Measurements from ENCODE around the gene CSGALNACT2. TPM values are rescaled to one million over a fixed set of nuclear protein-coding genes. Genes with fewer than 3 reads are reported as not detected.

CSGALNACT2 gene
- total and polyA plus RNA-seq, 4 donors = 4.1 to 11.0 (median 6.1) TPM

GRCh38 chr10:43099928-43100327 is 38.3 kb upstream of the CSGALNACT2 start:
- peaks cover 0 to 5% (median 2%) of the 10 kb centered on the region in 4 donors for H3K4me1 ChIP-seq (ENCODE audit: control insufficient read depth in 4 of 4, insufficient read depth in 4 of 4, low read length in 3 of 4)
- no peaks in the 10 kb centered on the region for H3K9me3 ChIP-seq (ENCODE audit: control insufficient read depth in 4 of 4, low read length in 3 of 4)
- WGBS = 69% methylated on average over 4 of the region's 4 CpGs
- TF ChIP-seq CTCF (IDR thresholded peaks at IDR 0.05; ENCODE audit: low read depth, low read length, missing input control) = no peak
- no peak for TF ChIP-seq YY1 (IDR thresholded peaks at IDR 0.05)
- no peak for TF ChIP-seq ATF3 (IDR thresholded peaks at IDR 0.05)
- no peak for TF ChIP-seq RXRA (IDR thresholded peaks at IDR 0.05)
- no peak for TF ChIP-seq HNF4G (IDR thresholded peaks at IDR 0.05)
- no peak for TF ChIP-seq EGR1 (IDR thresholded peaks at IDR 0.05; ENCODE audit: low read depth in 2 of 2)
- no peak for TF ChIP-seq REST (IDR thresholded peaks at IDR 0.05)
- no peak for TF ChIP-seq HNF4A (conservative IDR thresholded peaks at IDR 0.05)
- no peaks in the 10 kb centered on the region for H3K27me3 ChIP-seq (ENCODE audit: control insufficient read depth in 4 of 4, insufficient read depth in 4 of 4, low read length in 3 of 4)
- no peak overlapping the region for H3K4me3 ChIP-seq (ENCODE audit: low read depth in 1 of 3, low read length in 3 of 3)
- no peak for DNase-seq (ENCODE audit: low spot score)
- H3K27ac ChIP-seq (ENCODE audit: low read depth in 1 of 2, low read length in 2 of 2) = no peak overlapping the region
- no peaks in the 10 kb centered on the region for H3K36me3 ChIP-seq (ENCODE audit: control insufficient read depth in 4 of 4, insufficient read depth in 3 of 4, low read depth in 1 of 4, low read length in 3 of 4)
- no peak overlapping the region for H3K9ac ChIP-seq (ENCODE audit: low read depth in 1 of 2, low read length in 2 of 2)

- WGBS = 87% methylated on average over 17 of the region's 17 CpGs
- peaks cover 3 to 10% (median 6%) of the 10 kb centered on the region in 4 donors for H3K4me1 ChIP-seq (ENCODE audit: control insufficient read depth in 4 of 4, insufficient read depth in 4 of 4, low read length in 3 of 4)
Observed at GRCh38 chr10:43100366-43100765, 37.9 kb upstream of the CSGALNACT2 start.

More at GRCh38 chr10:43100366-43100765, 37.9 kb upstream of the CSGALNACT2 start:
- Histone ChIP-seq H3K4me3 (ENCODE audit: low read depth in 1 of 3, low read length in 3 of 3) (no peak overlapping the region), H3K9me3 (ENCODE audit: control insufficient read depth in 4 of 4, low read length in 3 of 4) (no peaks in the 10 kb centered on the region), H3K27ac (ENCODE audit: low read depth in 1 of 2, low read length in 2 of 2) (no peak overlapping the region), H3K27me3 (ENCODE audit: control insufficient read depth in 4 of 4, insufficient read depth in 4 of 4, low read length in 3 of 4) (no peaks in the 10 kb centered on the region), H3K36me3 (ENCODE audit: control insufficient read depth in 4 of 4, insufficient read depth in 3 of 4, low read depth in 1 of 4, low read length in 3 of 4) (no peaks in the 10 kb centered on the region), H3K9ac (ENCODE audit: low read depth in 1 of 2, low read length in 2 of 2) (no peak overlapping the region)
- no peak for TF ChIP-seq TAF1 (conservative IDR thresholded peaks at IDR 0.05)
- no peak for TF ChIP-seq NR2F2 (IDR thresholded peaks at IDR 0.05)
- TF ChIP-seq SP1 (IDR thresholded peaks at IDR 0.05) = no peak
- TF ChIP-seq CTCF (IDR thresholded peaks at IDR 0.05; ENCODE audit: low read depth, low read length, missing input control) = no peak
- TF ChIP-seq RAD21 (IDR thresholded peaks at IDR 0.05) = no peak
- no peak for TF ChIP-seq HNF4G (IDR thresholded peaks at IDR 0.05)
- no peak for TF ChIP-seq HNF4A (conservative IDR thresholded peaks at IDR 0.05)
- TF ChIP-seq ATF3 (IDR thresholded peaks at IDR 0.05) = no peak
- no peak for TF ChIP-seq REST (IDR thresholded peaks at IDR 0.05)
- no peak for TF ChIP-seq GABPA (IDR thresholded peaks at IDR 0.05 in 1 of 2, conservative IDR thresholded peaks at IDR 0.05 in 1 of 2)
- no peak for TF ChIP-seq YY1 (IDR thresholded peaks at IDR 0.05)
- TF ChIP-seq RXRA (IDR thresholded peaks at IDR 0.05) = no peak
- no peak for TF ChIP-seq JUND (IDR thresholded peaks at IDR 0.05)
- TF ChIP-seq FOXA2 (IDR thresholded peaks at IDR 0.05) = no peak
- no peak for DNase-seq (ENCODE audit: low spot score)
